ENCODE results near the gene TCHP. TPM values are rescaled to one million over a fixed set of nuclear protein-coding genes. Genes with fewer than 3 reads are reported as not detected.
"Not testable (repeated sequence)": the region's sequence is repeated elsewhere in the genome, so short reads cannot be mapped to it uniquely, and the experiment has no call there.

Gene TCHP
- total and polyA plus RNA-seq, 4 experiments from 2014 or later: 3.0 to 45.0 (median 28.6) TPM

GRCh38 chr12:109885616-109886015 lies 14.5 kb upstream of the TCHP start:
- Mint-ChIP-seq H3K4me3 (no peak overlapping the region), H3K4me1 (peaks cover 25 to 38% (median 31%) of the 10 kb centered on the region in 4 donors), H3K27ac (no peak overlapping the region), H3K27me3 (peaks cover 0 to 2% of the 10 kb centered on the region in 2 donors), H3K36me3 (no peaks in the 10 kb centered on the region), H3K9me3 (peaks cover 0 to 2% (median 0%) of the 10 kb centered on the region in 8 donors)
- Histone ChIP-seq H3K27me3 (ENCODE audit: insufficient read depth, low read length) (no peaks in the 10 kb centered on the region), H3K4me3 (ENCODE audit: low read length in 2 of 2) (no peak overlapping the region), H3K4me1 (ENCODE audit: insufficient read depth, low read length) (peaks cover 34% of the 10 kb centered on the region), H3K9me3 (ENCODE audit: control insufficient read depth in 1 of 2, low read length in 2 of 2) (no peaks in the 10 kb centered on the region), H3K36me3 (ENCODE audit: insufficient read depth, low read length) (no peaks in the 10 kb centered on the region), H3K27ac (ENCODE audit: low read depth, low read length) (no peak overlapping the region)
- no peak for DNase-seq
- intact Hi-C loops (cut with micrococcal nuclease): no loop called here
- POLR2A ChIA-PET (ENCODE audit: partially characterized antibody): interaction anchor here (4.2 kb wide), 1 partner anchor 14 kb away, joined by 55 read pairs; the partner anchor contains the start of gene TCHP
- CTCF ChIA-PET (ENCODE audit: partially characterized antibody): interaction anchor here (0.7 to 6.2 kb wide), 5 partner anchors 13 to 81 kb away, joined by 3 to 29 read pairs (median 4); no protein-coding TSS in a partner anchor

- Histone ChIP-seq H3K4me1 (ENCODE audit: insufficient read depth, low read length) (peaks cover 42% of the 10 kb centered on the region), H3K27ac (ENCODE audit: low read depth, low read length) (peak overlapping the region; percentile 52), H3K4me3 (ENCODE audit: low read length in 2 of 2) (peak overlapping the region; percentile 2 to 8), H3K9me3 (ENCODE audit: control insufficient read depth in 1 of 2, low read length in 2 of 2) (no peaks in the 10 kb centered on the region), H3K27me3 (ENCODE audit: insufficient read depth, low read length) (no peaks in the 10 kb centered on the region), H3K36me3 (ENCODE audit: insufficient read depth, low read length) (no peaks in the 10 kb centered on the region)
- Mint-ChIP-seq H3K4me1 (peaks cover 22 to 44% (median 35%) of the 10 kb centered on the region in 4 donors), H3K4me3 (peak overlapping the region; percentile 60 to 86 (median 82)), H3K27me3 (peaks cover 0 to 2% of the 10 kb centered on the region in 2 donors), H3K27ac (peak overlapping the region; percentile 82 to 98 (median 97)), H3K36me3 (no peaks in the 10 kb centered on the region), H3K9me3 (no peaks in the 10 kb centered on the region)
- peak; percentile 32 to 48 (median 39) for DNase-seq
- CTCF ChIA-PET (ENCODE audit: partially characterized antibody): interaction anchor here (0.6 to 2.5 kb wide), 9 partner anchors 10 to 191 kb away, joined by 3 to 13 read pairs (median 4); partner anchors contain the start of gene TCHP
- intact Hi-C loops (cut with micrococcal nuclease): loop anchor here (1.0 kb wide), 1 partner anchor 12 kb away; the partner anchor contains the start of gene TCHP
- POLR2A ChIA-PET (ENCODE audit: partially characterized antibody): interaction anchor here (0.6 to 4.2 kb wide), 12 partner anchors 8 to 561 kb away, joined by 3 to 55 read pairs (median 4); partner anchors contain the start of genes ANKRD13A, GLTP and TCHP
Observed at GRCh38 chr12:109888179-109889020, 11.7 kb upstream of the TCHP start.

GRCh38 chr12:109890620-109891170 lies 9.4 kb upstream of the TCHP start:
- H3K9me3 Mint-ChIP-seq: no peaks in the 10 kb centered on the region
- ChIA-PET POLR2A (ENCODE audit: partially characterized antibody) (no interaction called here), CTCF (ENCODE audit: partially characterized antibody) (interaction anchor here (0.7 to 1.5 kb wide), 2 partner anchors 45 to 85 kb away, joined by 3 to 4 read pairs; no protein-coding TSS in a partner anchor)
- no peak for DNase-seq
- intact Hi-C loops (cut with micrococcal nuclease): no loop called here
- peaks cover 42% of the 10 kb centered on the region for H3K4me1 ChIP-seq (ENCODE audit: insufficient read depth, low read length)
- no peaks in the 10 kb centered on the region for H3K36me3 Mint-ChIP-seq
- H3K27ac Mint-ChIP-seq: peak overlapping the region in 3 of 7 donors; percentile 19 to 62 (median 49)
- H3K27me3 ChIP-seq (ENCODE audit: insufficient read depth, low read length): no peaks in the 10 kb centered on the region
- H3K4me3 ChIP-seq (ENCODE audit: low read length in 2 of 2): no peak overlapping the region
- no peak overlapping the region for H3K27ac ChIP-seq (ENCODE audit: low read depth, low read length)
- H3K36me3 ChIP-seq (ENCODE audit: insufficient read depth, low read length): no peaks in the 10 kb centered on the region
- no peaks in the 10 kb centered on the region for H3K27me3 Mint-ChIP-seq
- H3K9me3 ChIP-seq (ENCODE audit: control insufficient read depth in 1 of 2, low read length in 2 of 2): no peaks in the 10 kb centered on the region
- H3K4me1 Mint-ChIP-seq: peaks cover 22 to 46% (median 35%) of the 10 kb centered on the region in 4 donors
- peak overlapping the region in 1 of 8 donors; percentile 26 for H3K4me3 Mint-ChIP-seq

GRCh38 chr12:109891731-109892130 lies 8.3 kb upstream of the TCHP start:
- peaks cover 22 to 46% (median 35%) of the 10 kb centered on the region in 4 donors for H3K4me1 Mint-ChIP-seq
- H3K4me3 Mint-ChIP-seq; H3K27me3 Mint-ChIP-seq; POLR2A ChIA-PET (ENCODE audit: partially characterized antibody); H3K27ac ChIP-seq (ENCODE audit: low read depth, low read length); H3K36me3 Mint-ChIP-seq; H3K4me3 ChIP-seq (ENCODE audit: low read length in 2 of 2); H3K27ac Mint-ChIP-seq; CTCF ChIA-PET (ENCODE audit: partially characterized antibody); H3K9me3 ChIP-seq (ENCODE audit: control insufficient read depth in 1 of 2, low read length in 2 of 2); H3K9me3 Mint-ChIP-seq; intact Hi-C loops (cut with micrococcal nuclease); H3K27me3 ChIP-seq (ENCODE audit: insufficient read depth, low read length); H3K36me3 ChIP-seq (ENCODE audit: insufficient read depth, low read length); DNase-seq: not testable (repeated sequence)
- peaks cover 42% of the 10 kb centered on the region for H3K4me1 ChIP-seq (ENCODE audit: insufficient read depth, low read length)

GRCh38 chr12:109892165-109892715 lies 7.8 kb upstream of the TCHP start:
- H3K36me3 Mint-ChIP-seq: no peaks in the 10 kb centered on the region
- Histone ChIP-seq H3K27ac (ENCODE audit: low read depth, low read length) (no peak overlapping the region), H3K4me3 (ENCODE audit: low read length in 2 of 2) (no peak overlapping the region), H3K4me1 (ENCODE audit: insufficient read depth, low read length) (peaks cover 41% of the 10 kb centered on the region), H3K27me3 (ENCODE audit: insufficient read depth, low read length) (no peaks in the 10 kb centered on the region), H3K36me3 (ENCODE audit: insufficient read depth, low read length) (no peaks in the 10 kb centered on the region), H3K9me3 (ENCODE audit: control insufficient read depth in 1 of 2, low read length in 2 of 2) (no peaks in the 10 kb centered on the region)
- H3K27me3 Mint-ChIP-seq: no peaks in the 10 kb centered on the region
- peaks cover 22 to 46% (median 35%) of the 10 kb centered on the region in 4 donors for H3K4me1 Mint-ChIP-seq
- peak overlapping the region in 1 of 8 donors; percentile 43 for H3K4me3 Mint-ChIP-seq
- DNase-seq: no peak
- intact Hi-C loops (cut with micrococcal nuclease): no loop called here
- peak overlapping the region in 5 of 7 donors; percentile 8 to 66 (median 39) for H3K27ac Mint-ChIP-seq
- H3K9me3 Mint-ChIP-seq: no peaks in the 10 kb centered on the region
- ChIA-PET POLR2A (ENCODE audit: partially characterized antibody) (no interaction called here), CTCF (ENCODE audit: partially characterized antibody) (interaction anchor here (1.4 kb wide), 1 partner anchor 10 kb away, joined by 4 read pairs; no protein-coding TSS in a partner anchor)

GRCh38 chr12:109892748-109893147 lies 7.3 kb upstream of the TCHP start:
- no peaks in the 10 kb centered on the region for H3K36me3 ChIP-seq (ENCODE audit: insufficient read depth, low read length)
- H3K4me1 Mint-ChIP-seq: peaks cover 18 to 41% (median 31%) of the 10 kb centered on the region in 4 donors
- H3K4me3 Mint-ChIP-seq: peak overlapping the region in 1 of 8 donors; percentile 22
- H3K9me3 Mint-ChIP-seq: no peaks in the 10 kb centered on the region
- no peaks in the 10 kb centered on the region for H3K27me3 Mint-ChIP-seq
- ChIA-PET CTCF (ENCODE audit: partially characterized antibody) (interaction anchor here (0.7 to 1.4 kb wide), 2 partner anchors 11 to 353 kb away, joined by 3 to 4 read pairs; no protein-coding TSS in a partner anchor), POLR2A (ENCODE audit: partially characterized antibody) (no interaction called here)
- H3K9me3 ChIP-seq (ENCODE audit: control insufficient read depth in 1 of 2, low read length in 2 of 2): no peaks in the 10 kb centered on the region
- H3K4me1 ChIP-seq (ENCODE audit: insufficient read depth, low read length): peaks cover 36% of the 10 kb centered on the region
- H3K27me3 ChIP-seq (ENCODE audit: insufficient read depth, low read length): no peaks in the 10 kb centered on the region
- no peak for DNase-seq
- H3K27ac ChIP-seq (ENCODE audit: low read depth, low read length): no peak overlapping the region
- no peak overlapping the region for H3K4me3 ChIP-seq (ENCODE audit: low read length in 2 of 2)
- no peaks in the 10 kb centered on the region for H3K36me3 Mint-ChIP-seq
- intact Hi-C loops (cut with micrococcal nuclease): no loop called here
- peak overlapping the region in 2 of 7 donors; percentile 8 to 39 for H3K27ac Mint-ChIP-seq
